ENCODE measurements around the gene TPK1. TPM values are rescaled to one million over a fixed set of nuclear protein-coding genes. Genes with fewer than 3 reads are reported as not detected.
"Not testable (repeated sequence)": the region's sequence is repeated elsewhere in the genome, so short reads cannot be mapped to it uniquely, and the experiment has no call there.

Gene TPK1
- total and polyA plus RNA-seq, 8 donors = 1.4 to 3.6 (median 2.2) TPM

DNA sequence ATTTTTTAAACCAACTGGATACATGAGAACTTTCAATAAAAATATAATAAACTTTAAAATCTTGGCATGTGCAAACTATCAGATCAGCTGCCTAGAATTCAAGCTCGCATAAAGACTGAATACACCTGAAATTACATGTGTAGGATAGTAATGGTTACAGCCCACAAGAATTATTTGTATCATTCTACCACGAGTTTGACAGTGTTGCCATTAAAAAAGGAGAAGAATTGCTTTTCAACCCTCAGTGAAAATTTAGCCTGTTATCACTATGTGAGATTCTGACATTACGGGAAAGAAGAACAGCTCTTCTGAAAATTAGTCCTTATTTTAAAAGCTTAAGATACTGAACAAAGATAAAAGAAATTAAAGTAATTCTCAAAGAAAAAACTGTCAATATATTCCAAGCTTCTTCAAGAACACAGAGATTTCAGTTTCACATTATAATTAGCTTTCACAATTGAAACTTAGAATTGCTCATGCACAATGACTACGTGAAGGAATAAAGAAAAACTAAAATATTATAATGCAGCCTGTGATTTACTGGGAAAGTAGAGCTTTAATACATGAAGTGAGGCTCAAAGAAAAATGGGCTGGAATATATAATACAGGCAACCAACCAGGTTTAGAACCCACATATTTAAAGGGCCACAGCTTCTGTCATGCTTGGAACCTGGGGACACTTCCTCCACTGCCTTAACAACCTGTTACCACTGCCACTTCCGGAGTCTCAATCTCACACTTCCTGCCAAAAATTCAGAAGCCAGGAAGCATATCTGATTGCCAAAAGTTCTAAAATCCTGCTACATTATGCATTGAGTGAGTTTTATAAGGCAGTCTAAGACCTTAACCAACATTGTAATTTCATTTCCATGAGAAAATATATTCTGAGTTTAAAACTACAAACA, 23.2 kb downstream of the TPK1 start:
- 77 to 81% methylated on average over 5 of the region's 5 CpGs for WGBS, 2 donors
- intact Hi-C loops (cut with DNase I) = no loop called here
- H3K4me1 ChIP-seq = no peaks in the 10 kb centered on the region
- H3K27me3 ChIP-seq = no peaks in the 10 kb centered on the region
- H3K36me3 ChIP-seq = no peaks in the 10 kb centered on the region
- TF ChIP-seq, protein P1, sequence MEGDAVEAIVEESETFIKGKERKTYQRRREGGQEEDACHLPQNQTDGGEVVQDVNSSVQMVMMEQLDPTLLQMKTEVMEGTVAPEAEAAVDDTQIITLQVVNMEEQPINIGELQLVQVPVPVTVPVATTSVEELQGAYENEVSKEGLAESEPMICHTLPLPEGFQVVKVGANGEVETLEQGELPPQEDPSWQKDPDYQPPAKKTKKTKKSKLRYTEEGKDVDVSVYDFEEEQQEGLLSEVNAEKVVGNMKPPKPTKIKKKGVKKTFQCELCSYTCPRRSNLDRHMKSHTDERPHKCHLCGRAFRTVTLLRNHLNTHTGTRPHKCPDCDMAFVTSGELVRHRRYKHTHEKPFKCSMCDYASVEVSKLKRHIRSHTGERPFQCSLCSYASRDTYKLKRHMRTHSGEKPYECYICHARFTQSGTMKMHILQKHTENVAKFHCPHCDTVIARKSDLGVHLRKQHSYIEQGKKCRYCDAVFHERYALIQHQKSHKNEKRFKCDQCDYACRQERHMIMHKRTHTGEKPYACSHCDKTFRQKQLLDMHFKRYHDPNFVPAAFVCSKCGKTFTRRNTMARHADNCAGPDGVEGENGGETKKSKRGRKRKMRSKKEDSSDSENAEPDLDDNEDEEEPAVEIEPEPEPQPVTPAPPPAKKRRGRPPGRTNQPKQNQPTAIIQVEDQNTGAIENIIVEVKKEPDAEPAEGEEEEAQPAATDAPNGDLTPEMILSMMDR (IDR thresholded peaks at IDR 0.05) = no peak
- DNase-seq (no peak), ATAC-seq (no peak), FAIRE-seq (no peak)
- no peak overlapping the region for H3K27ac ChIP-seq
- H3K4me3 ChIP-seq = no peak overlapping the region
- no peaks in the 10 kb centered on the region for H3K9me3 ChIP-seq

DNA sequence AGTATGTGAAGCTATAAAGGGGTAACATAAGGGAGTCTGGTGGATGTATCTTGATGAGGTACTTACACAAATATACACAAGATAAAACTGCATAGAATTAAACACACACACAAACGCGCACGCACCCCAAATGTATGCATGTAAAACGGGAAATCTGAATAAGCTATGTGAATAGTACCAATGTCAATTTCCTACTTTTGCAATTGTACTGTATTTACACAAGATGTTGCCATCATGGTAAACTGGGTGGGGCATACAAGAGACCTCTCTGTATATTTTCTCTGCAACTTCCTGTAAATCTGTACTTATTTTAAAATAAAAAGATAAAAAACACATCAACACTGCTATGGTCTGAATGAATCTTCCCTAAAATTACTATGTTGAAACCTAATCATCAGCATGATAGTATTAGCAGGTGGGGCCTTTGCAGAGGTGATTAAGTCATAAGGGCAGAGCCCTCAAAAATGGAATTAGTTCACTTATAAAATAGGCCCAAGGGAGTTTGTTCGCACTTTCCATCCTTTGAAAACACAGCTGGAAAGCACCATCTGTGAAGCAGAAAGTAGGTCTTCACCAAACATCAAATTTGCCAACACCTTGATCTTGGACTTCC, 30.1 kb downstream of the TPK1 start:
- no peak overlapping the region for H3K4me3 ChIP-seq
- TF ChIP-seq, protein P1 (IDR thresholded peaks at IDR 0.05) = no peak
- no peak for FAIRE-seq

DNA sequence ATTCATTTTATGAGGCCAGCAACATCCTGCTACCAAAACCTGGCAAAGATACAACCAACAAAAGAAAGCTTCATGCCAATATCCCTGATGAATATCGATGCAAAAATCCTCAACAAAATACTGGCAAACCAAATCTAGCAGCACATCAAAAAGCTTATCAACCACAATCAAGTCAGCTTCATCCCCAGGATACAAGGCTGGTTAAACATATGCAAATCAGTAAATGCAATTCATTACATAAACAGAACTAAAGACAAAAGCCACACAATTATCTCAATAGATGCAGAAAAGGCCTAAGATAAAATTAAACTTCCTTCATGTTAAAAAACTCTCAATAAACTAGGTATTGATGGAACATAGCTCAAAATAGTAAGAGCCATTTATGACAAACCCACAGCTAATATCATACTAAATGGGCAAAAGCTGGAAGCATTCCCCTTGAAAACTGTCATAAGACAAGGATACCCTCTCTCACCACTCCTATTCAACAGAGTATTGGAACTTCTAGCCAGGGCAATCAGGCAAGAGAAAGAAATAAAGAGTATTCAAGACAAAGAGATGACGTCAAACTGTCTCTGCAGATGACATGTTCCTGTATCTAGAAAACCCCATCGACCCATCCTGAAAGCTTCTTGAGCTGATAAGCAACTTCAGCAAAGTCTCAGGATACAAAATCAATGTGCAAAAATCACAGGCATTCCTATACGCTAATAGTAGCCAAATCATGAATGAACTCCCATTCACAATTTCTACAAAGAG, 35.0 kb downstream of the TPK1 start:
- intact Hi-C loops (cut with DNase I); H3K27ac ChIP-seq; FAIRE-seq; H3K36me3 ChIP-seq; H3K27me3 ChIP-seq; DNase-seq; H3K4me3 ChIP-seq; H3K9me3 ChIP-seq; ATAC-seq; H3K4me1 ChIP-seq: not testable (repeated sequence)
- 82 to 83% methylated on average over 4 of the region's 4 CpGs for WGBS, 2 donors

More for the DNA sequence above, 30.1 kb downstream of the TPK1 start:
- Histone ChIP-seq H3K36me3 (no peaks in the 10 kb centered on the region), H3K9me3 (no peaks in the 10 kb centered on the region), H3K27me3 (no peaks in the 10 kb centered on the region), H3K27ac (no peak overlapping the region), H3K4me1 (no peaks in the 10 kb centered on the region)
- no peak for DNase-seq
- 91 to 94% methylated on average over 5 of the region's 5 CpGs for WGBS, 2 donors
- intact Hi-C loops (cut with DNase I) = no loop called here
- no peak for ATAC-seq

DNA sequence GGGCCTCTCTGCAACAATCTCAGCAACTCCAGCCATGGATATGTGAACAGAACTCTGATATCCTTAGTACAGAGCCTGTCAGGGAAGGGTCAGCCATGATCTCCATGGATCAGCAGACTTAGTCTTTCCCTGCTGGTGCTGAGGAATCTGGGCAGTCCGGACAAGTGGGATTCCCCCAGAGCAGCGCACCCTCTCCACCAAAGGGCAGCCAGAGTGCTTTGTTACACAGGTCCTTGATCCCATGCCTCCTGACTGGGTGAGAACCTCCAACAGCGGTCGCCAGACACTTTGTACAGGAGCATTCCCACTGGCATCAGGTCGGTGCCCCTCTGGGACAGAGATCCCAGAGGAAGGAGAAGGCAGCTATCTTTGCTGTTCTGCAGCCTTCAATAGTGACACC, 38.9 kb downstream of the TPK1 start:
- TF ChIP-seq, protein P1 (IDR thresholded peaks at IDR 0.05) = no peak
- FAIRE-seq (no peak), ATAC-seq (no peak), DNase-seq (no peak)
- no peaks in the 10 kb centered on the region for H3K4me1 ChIP-seq
- intact Hi-C loops (cut with DNase I) = no loop called here
- H3K27ac ChIP-seq = no peak overlapping the region
- no peaks in the 10 kb centered on the region for H3K36me3 ChIP-seq
- no peak overlapping the region for H3K4me3 ChIP-seq
- H3K27me3 ChIP-seq = no peaks in the 10 kb centered on the region
- H3K9me3 ChIP-seq = no peaks in the 10 kb centered on the region
- 93 to 95% methylated on average over 5 of the region's 5 CpGs for WGBS, 2 donors

DNA sequence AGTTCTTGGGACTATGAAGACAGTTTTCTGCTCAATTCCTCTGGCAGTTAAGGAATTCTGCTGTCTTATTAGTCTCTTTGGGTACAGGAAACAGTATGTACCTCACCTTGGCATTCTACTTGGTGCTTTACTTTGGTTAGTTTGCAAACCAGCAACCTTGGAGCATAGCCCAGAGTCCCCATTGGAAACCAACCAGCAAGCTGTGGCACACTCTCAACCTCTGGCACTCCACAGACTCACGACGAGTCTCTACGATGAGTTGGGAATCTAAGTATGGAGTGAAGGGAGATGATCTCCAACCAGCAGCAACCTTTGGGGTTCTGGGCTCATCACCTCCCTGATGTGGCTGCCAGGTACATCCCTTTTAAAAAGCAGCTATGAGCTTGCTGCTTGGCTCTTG, 43.8 kb downstream of the TPK1 start:
- Histone ChIP-seq H3K4me1 (no peaks in the 10 kb centered on the region), H3K27ac (no peak overlapping the region), H3K27me3 (no peaks in the 10 kb centered on the region), H3K36me3 (no peaks in the 10 kb centered on the region), H3K9me3 (no peaks in the 10 kb centered on the region), H3K4me3 (no peak overlapping the region)
- intact Hi-C loops (cut with DNase I) = no loop called here
- TF ChIP-seq, protein P1 (IDR thresholded peaks at IDR 0.05) = no peak
- no peak for FAIRE-seq
- DNase-seq = peak in 1 of 6 donors; percentile 13
- WGBS, 2 donors = 38 to 56% methylated on average over 3 of the region's 3 CpGs
- peak in 1 of 4 donors; percentile 43 for ATAC-seq
